Activated naive CD8-positive, alpha-beta T cell treated with anti-CD3 and anti-CD28 coated beads, Interleukin-2, amount 50 U/mL, for 16 hours (primary cell): ENCODE results near the gene PODN.

Source experiments
- DNase-seq: peaks from one replicate; pipeline ENCODE4 v3.0.0-alpha.2; 2020; ENCODE audit warnings: low read depth, low spot score

PODN gene

GRCh38 chr1:53114581-53115400, 52.8 kb downstream of the PODN start:
- no peak for DNase-seq

- no peak for DNase-seq
These were observed 53.6 kb downstream of the PODN start for GRCh38 chr1:53115403-53116306.

- DNase-seq, result no peak
These were observed 54.3 kb downstream of the PODN start for GRCh38 chr1:53116307-53116810.

DNA sequence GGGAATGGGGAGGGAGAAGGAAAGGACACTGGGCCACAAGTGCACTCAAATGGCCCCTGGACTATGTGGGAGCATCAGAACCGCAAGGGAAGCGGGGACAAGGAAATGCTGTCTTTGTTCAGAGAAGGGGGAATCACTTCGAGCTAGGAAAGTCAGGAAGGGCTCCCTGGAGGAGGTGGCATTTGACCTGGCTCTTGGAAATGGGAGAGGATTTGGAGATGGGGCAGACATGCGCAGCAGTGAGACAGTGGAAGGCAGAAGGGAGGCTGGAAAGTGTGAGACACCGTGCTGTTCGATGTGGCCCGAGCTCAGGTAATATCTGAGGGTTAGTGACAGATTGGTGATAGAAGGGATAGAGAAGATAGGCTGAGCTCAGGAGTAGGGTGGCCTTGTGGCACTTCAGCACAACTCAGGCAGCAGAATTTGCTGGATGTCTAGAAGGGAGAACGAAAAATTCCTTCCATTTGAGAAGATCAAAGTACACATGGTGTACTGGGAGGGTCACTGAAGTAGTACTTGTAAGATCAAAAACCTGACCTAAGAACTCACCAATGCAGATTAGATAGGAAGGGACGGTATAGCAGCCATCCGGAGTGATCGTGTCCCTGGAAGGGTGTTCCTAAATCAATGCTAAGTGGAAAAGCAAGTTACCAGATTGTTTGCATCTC, 55.1 kb downstream of the PODN start:
- DNase-seq, result no peak

GRCh38 chr1:53117836-53118235, 55.8 kb downstream of the PODN start:
- no peak for DNase-seq

DNA sequence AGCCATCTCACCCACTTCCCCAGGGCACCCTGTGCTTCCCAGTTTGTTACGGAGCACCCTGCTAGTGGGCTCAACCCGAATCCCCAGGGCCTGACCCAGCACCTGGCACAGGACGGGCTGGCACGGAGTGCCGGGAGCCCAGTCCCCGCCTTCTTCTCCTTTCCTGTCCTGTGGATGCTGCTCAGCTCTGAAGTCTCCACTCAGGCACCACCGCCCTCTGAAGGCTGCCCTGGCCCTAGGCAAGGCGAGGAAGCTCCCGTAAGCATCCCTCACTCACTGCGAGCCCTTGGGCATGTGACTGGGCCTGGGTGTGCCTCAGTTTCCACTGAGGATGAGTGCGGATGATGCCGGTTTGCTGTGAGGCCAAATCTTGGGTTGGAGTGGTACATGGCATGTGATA, 58.6 kb downstream of the PODN start:
- no peak for DNase-seq

DNA sequence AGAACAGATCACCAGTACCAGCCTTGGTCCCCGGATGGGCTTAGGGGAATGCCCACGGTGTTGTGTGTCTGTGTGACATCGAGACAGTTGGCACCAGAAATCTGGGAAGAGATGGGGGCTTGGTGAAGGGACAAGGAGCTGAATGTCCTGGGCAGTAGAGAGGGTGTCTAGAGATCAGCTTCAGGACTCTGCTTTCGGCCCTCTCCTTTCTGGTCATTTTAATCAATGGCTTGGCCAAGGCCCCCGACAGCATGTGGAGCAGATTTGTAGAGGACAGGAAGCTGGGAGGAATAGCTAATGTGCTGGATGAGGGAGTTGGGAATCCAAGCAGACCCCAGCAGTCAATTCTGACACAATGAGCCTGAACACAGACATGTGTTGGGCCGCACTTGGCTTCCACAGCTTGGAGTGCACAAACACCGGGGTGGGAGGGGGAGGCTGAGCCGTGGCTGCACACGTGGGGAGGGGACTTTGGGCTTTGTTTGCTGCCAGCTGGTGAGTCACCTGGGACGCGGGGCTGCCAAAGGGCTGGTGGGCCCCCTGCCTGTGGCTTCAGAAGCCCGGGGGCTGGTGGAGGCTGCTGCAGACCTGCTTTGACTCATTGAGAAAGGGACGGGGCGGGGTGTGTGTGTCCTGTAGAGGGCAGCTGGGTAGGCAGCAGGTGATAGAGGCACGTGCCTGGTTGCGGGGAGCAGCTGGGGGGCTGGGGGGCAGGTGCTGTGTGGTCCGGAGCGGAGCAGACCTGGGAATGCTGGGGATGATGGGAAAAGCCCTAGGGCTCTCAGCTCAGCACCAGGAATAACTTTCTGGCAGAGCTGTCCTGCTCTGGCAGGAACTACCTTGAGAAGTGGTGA, 59.5 kb downstream of the PODN start:
- DNase-seq, result no peak

GRCh38 chr1:53122201-53122885, 60.3 kb downstream of the PODN start:
- DNase-seq, result no peak

- no peak for DNase-seq
These were observed 61.0 kb downstream of the PODN start for GRCh38 chr1:53122961-53123413.

DNA sequence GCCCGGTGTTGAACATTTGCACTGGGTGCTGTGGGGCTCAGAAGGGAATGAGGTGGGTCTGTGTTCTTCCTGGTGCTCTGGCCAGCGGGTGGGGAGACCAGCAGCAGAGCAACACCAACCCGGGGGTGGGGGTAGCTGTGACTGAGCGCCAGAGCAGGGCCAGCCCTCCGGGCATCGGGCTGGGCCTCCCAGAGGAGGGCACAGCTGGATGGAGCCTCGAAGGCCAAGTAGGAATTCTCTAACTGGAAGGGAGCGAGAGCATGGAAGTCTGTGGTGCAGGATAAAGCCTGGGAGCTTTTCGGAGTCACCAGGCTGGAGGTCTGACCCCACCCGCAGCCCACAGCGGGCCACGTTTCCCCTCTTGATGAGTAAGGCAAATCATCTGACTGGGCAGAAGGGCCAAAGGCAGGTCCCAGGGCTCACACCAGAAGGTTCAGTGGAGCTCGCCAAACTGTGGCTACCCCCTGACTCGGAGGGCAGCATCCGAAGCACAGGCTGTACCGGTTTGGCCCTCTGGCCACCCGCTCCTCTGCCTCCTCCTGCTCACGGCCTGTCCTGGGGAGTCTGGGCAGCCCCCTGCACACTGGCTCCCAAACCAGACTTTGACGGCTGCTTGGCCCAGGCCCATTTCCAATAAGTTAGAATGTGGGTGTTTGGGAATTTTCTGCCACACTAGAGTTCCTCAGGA, 61.6 kb downstream of the PODN start:
- DNase-seq, result no peak

- DNase-seq, result no peak
These were observed 63.1 kb downstream of the PODN start for GRCh38 chr1:53125122-53125521.

- no peak for DNase-seq
These were observed 63.8 kb downstream of the PODN start for GRCh38 chr1:53125623-53126360.

GRCh38 chr1:53126495-53126894, 64.5 kb downstream of the PODN start:
- DNase-seq, result no peak

DNA sequence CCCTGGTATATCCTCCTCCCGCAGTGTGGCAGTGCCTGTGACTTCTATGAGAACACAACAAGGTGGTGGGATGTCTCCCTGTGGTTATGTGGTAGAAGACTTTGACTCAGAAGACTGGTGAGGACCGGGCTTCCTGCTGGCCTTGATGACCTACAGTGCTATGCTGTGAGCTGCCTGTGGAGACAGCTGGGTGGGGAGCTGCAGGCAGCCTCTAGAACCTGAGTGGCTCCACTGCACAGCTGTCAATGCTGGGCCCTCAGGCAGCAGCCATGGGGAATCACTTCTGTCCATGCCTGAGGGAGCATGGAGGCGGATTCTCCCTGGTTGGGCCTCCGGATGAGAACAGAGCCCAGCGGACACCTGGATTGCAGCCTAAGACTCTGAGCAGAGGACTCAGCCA, 65.5 kb downstream of the PODN start:
- no peak for DNase-seq

DNA sequence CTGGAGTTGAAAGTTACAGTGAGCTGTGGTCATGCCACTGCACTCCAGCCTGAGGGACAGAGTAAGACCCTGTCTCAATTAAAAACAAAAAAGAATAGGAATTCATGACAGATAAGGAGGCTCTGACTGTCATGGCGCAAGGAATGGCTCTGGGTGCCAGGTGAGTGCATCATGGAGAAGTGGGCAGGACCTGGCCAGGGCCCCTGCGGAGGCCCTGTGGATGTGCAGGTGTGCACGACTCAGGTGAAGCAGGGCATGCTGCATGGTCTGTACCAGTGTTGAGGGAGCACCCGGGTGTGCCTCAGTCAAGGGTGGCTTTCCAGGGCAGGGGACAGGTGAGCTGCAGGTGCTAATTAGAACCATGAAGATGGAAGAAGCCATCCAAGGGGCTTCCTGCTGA, 66.4 kb downstream of the PODN start:
- DNase-seq, result no peak

- DNase-seq, result no peak
These were observed 68.0 kb downstream of the PODN start for GRCh38 chr1:53129891-53130597.

DNA sequence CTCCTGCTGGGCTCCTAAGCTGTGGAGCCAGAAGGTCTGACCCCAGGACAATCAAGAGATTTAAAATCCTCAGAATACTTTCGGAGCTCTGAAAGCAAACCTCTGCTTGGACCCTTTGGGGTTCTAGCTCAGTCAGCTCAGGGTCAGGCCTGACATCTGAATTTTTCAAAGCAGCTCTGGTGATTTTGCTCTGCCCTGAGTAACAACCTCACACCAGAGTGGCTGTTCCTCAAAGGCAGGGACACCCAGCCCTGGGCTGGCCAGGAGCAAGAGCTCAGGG, 68.5 kb downstream of the PODN start:
- DNase-seq, result no peak

GRCh38 chr1:53130878-53131589, 69.0 kb downstream of the PODN start:
- DNase-seq, result no peak
